ENCODE results near the gene SUN5. TPM values are rescaled to one million over a fixed set of nuclear protein-coding genes. Genes with fewer than 3 reads are reported as not detected.

Gene SUN5
- total RNA-seq, 4 donors from 2014 or later, result not detected

DNA sequence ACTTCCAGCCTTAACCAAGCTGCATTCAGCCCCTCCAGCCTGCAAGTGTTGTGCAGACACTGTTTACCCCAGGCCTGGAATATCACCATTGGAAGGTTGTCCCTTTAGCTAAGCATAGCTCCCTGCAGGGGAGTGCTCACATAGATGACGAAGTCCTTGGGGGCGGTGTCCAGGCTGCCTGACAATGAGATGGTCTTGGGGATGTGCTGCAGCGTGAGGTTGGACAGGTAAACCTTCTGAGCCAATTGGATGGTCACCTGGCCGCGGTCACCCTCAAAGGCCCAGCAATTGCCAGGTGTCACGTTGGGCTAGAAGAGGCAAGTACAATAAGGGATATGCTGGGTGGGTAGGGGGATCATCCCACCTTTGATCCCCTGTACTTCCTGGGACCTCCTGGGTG lies 18.6 kb downstream of the SUN5 start:
- H3K36me3 ChIP-seq, result no peaks in the 10 kb centered on the region
- ATAC-seq (no peak), DNase-seq (no peak)
- H3K27ac ChIP-seq, result no peak overlapping the region
- no peak overlapping the region for H3K4me3 ChIP-seq
- H3K4me1 ChIP-seq, result no peaks in the 10 kb centered on the region
- in situ Hi-C loops (cut with MboI; ENCODE audit: low sequenced_read_pairs in 4 of 4) (no loop called here), intact Hi-C loops (cut with DNase I; ENCODE audit: low total_unique reads) (no loop called here)
- TF ChIP-seq, protein P1, sequence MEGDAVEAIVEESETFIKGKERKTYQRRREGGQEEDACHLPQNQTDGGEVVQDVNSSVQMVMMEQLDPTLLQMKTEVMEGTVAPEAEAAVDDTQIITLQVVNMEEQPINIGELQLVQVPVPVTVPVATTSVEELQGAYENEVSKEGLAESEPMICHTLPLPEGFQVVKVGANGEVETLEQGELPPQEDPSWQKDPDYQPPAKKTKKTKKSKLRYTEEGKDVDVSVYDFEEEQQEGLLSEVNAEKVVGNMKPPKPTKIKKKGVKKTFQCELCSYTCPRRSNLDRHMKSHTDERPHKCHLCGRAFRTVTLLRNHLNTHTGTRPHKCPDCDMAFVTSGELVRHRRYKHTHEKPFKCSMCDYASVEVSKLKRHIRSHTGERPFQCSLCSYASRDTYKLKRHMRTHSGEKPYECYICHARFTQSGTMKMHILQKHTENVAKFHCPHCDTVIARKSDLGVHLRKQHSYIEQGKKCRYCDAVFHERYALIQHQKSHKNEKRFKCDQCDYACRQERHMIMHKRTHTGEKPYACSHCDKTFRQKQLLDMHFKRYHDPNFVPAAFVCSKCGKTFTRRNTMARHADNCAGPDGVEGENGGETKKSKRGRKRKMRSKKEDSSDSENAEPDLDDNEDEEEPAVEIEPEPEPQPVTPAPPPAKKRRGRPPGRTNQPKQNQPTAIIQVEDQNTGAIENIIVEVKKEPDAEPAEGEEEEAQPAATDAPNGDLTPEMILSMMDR (IDR thresholded peaks at IDR 0.05 in 4 of 5, conservative IDR thresholded peaks at IDR 0.05 in 1 of 5), result no peak
- TF ChIP-seq POLR2A (IDR thresholded peaks at IDR 0.05), result no peak
- H3K27me3 ChIP-seq, result no peaks in the 10 kb centered on the region
- H3K9me3 ChIP-seq, result no peaks in the 10 kb centered on the region

- no peak for ATAC-seq
Observed at GRCh38 chr20:32984631-32985354, 19.4 kb downstream of the SUN5 start.

GRCh38 chr20:32984196-32984595 lies 20.0 kb downstream of the SUN5 start:
- ATAC-seq (no peak), DNase-seq (no peak)
- Histone ChIP-seq H3K36me3 (no peaks in the 10 kb centered on the region), H3K27me3 (no peaks in the 10 kb centered on the region), H3K4me1 (no peaks in the 10 kb centered on the region), H3K4me3 (no peak overlapping the region), H3K27ac (no peak overlapping the region), H3K9me3 (no peaks in the 10 kb centered on the region)
- intact Hi-C loops (cut with DNase I; ENCODE audit: low total_unique reads) (no loop called here), in situ Hi-C loops (cut with MboI; ENCODE audit: low sequenced_read_pairs in 4 of 4) (no loop called here)
- no peak for TF ChIP-seq POLR2A (IDR thresholded peaks at IDR 0.05)
- TF ChIP-seq, protein P1 (IDR thresholded peaks at IDR 0.05 in 4 of 5, conservative IDR thresholded peaks at IDR 0.05 in 1 of 5), result no peak

More at GRCh38 chr20:32984631-32985354, 19.4 kb downstream of the SUN5 start:
- H3K27me3 ChIP-seq, result no peaks in the 10 kb centered on the region
- H3K4me1 ChIP-seq, result no peaks in the 10 kb centered on the region
- no peak overlapping the region for H3K4me3 ChIP-seq
- no peak for TF ChIP-seq POLR2A (IDR thresholded peaks at IDR 0.05)
- TF ChIP-seq, protein P1 (IDR thresholded peaks at IDR 0.05 in 4 of 5, conservative IDR thresholded peaks at IDR 0.05 in 1 of 5), result no peak
- in situ Hi-C loops (cut with MboI; ENCODE audit: low sequenced_read_pairs in 4 of 4), result no loop called here
- H3K9me3 ChIP-seq, result no peaks in the 10 kb centered on the region
- intact Hi-C loops (cut with DNase I; ENCODE audit: low total_unique reads), result no loop called here
- no peak overlapping the region for H3K27ac ChIP-seq
- H3K36me3 ChIP-seq, result no peaks in the 10 kb centered on the region
- DNase-seq, result no peak

DNA sequence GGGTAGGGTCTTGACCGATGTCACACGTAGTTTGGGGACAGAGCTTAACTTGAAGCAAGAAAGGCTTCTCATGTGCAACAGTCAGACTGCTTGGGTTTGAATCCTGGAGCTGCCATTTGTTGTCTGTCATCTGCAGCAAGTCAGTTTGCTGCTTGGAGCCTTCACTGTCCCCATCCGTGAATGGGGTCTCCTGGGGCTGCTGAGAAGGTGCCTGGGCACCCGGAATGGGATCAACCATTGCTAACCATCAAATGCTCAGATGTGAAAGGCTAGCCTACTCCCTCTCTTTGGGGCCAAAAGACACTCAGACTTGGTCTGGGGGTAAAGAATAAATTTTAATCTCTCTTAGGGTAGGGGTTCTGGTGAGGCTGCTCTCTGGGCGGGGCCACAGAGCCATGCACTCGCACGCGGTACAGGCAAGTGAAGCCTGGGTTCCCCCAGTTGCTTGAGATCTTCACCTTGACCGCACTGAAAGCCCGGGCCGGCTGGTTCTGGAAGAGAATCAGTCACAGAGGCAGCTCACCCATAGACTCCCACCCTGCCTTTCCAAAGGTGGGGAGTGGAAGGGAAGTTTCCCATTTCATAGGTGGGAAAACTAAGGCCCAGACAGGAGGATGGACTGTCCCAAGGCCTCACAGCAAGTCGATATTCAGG lies 20.6 kb downstream of the SUN5 start:
- intact Hi-C loops (cut with DNase I; ENCODE audit: low total_unique reads), result no loop called here
- no peaks in the 10 kb centered on the region for H3K36me3 ChIP-seq
- H3K27me3 ChIP-seq, result no peaks in the 10 kb centered on the region
- TF ChIP-seq, protein P1 (IDR thresholded peaks at IDR 0.05 in 4 of 5, conservative IDR thresholded peaks at IDR 0.05 in 1 of 5), result no peak
- TF ChIP-seq POLR2A (IDR thresholded peaks at IDR 0.05), result no peak
- H3K4me3 ChIP-seq, result no peak overlapping the region
- H3K4me1 ChIP-seq, result no peaks in the 10 kb centered on the region
- in situ Hi-C loops (cut with MboI; ENCODE audit: low sequenced_read_pairs in 4 of 4), result no loop called here
- no peaks in the 10 kb centered on the region for H3K9me3 ChIP-seq
- ATAC-seq (no peak), DNase-seq (no peak)
- no peak overlapping the region for H3K27ac ChIP-seq
